K562 (cell line): ENCODE measurements around the gene ADNP. TPM values are rescaled to one million over a fixed set of nuclear protein-coding genes. Genes with fewer than 3 reads are reported as not detected.
A peak's percentile ranks its signal among the peaks of the same experiment; 100 is the strongest.

ENCODE experiments used
- ARID1B ChIP-seq: fragments of 450-650 bp; IDR thresholded peaks from 2 replicates; pipeline ENCODE4 v1.6.1; 2016; ENCODE audit warnings: antibody characterized with exemption, mild to moderate bottlenecking, inconsistent platforms
- CBFA2T3 ChIP-seq: fragments of 450-650 bp; IDR thresholded peaks from 2 replicates; pipeline ENCODE4 v1.6.1; 2017
- CBX1 ChIP-seq: sonication (generic); IDR thresholded peaks from 2 replicates; pipeline ENCODE4 v1.6.1; 2016; ENCODE audit warnings: antibody characterized with exemption, low read depth, mild to moderate bottlenecking
- CREM ChIP-seq: IDR thresholded peaks from 2 replicates; pipeline ENCODE4 v1.6.1; 2014; ENCODE audit warnings: antibody characterized with exemption, low read depth
- ETV5 ChIP-seq: sonication (generic); formaldehyde crosslinking; IDR thresholded peaks from 2 replicates; pipeline ENCODE4 v1.4.0; 2020; ENCODE audit warnings: low read depth, mild to moderate bottlenecking, missing genetic modification reagents
- HDAC2 ChIP-seq: fragments of 450-650 bp; IDR thresholded peaks from 2 replicates; pipeline ENCODE4 v1.6.1; 2016; ENCODE audit warnings: mild to moderate bottlenecking
- JUN ChIP-seq, 2 experiments: sonication (generic) in 1 of 2; formaldehyde crosslinking in 1 of 2; IDR thresholded peaks; 2 replicates each; pipeline versions ENCODE4 v1.6.1 to v1.8.0; 2012 to 2022; ENCODE audit warnings: borderline replicate concordance in 2 of 2, mild to moderate bottlenecking in 2 of 2, improper control_type of control experiment in 1 of 2, low read depth in 1 of 2, low read length in 1 of 2, missing genetic modification reagents in 1 of 2
- KLF6 ChIP-seq: fragments of 250-450 bp; sonication (Bioruptor Pico); IDR thresholded peaks from 2 replicates; pipeline ENCODE4 v1.4.0; 2020; ENCODE audit warnings: mild to moderate bottlenecking, moderate library complexity, borderline replicate concordance
- MED1 ChIP-seq: sonication (generic); formaldehyde crosslinking; IDR thresholded peaks from 2 replicates; pipeline ENCODE4 v1.8.1; 2023; ENCODE audit warnings: missing genetic modification reagents, borderline replicate concordance
- NR1H2 ChIP-seq: sonication (generic); formaldehyde crosslinking; IDR thresholded peaks from 2 replicates; pipeline ENCODE4 v1.4.0; 2020; ENCODE audit warnings: mild to moderate bottlenecking, missing genetic modification reagents
- PCBP2 ChIP-seq: fragments of 200-400 bp; formaldehyde crosslinking; IDR thresholded peaks from 2 replicates; pipeline ENCODE4 v1.6.1; 2018; ENCODE audit warnings: low read length, low read depth, mild to moderate bottlenecking, moderate library complexity; ENCODE audit not compliant: poor library complexity, severe bottlenecking
- POLR2H ChIP-seq: IDR thresholded peaks from 2 replicates; pipeline ENCODE4 v1.6.1; 2016; ENCODE audit warnings: missing genetic modification characterization, low read depth, mild to moderate bottlenecking, control low read depth, missing compliant biosample characterization, moderate library complexity
- RHOXF2B ChIP-seq: fragments of 250-450 bp; sonication (Bioruptor Pico); conservative IDR thresholded peaks from 2 replicates; pipeline ENCODE4 v1.5.1; 2021
- SOX6 ChIP-seq: fragments of 450-650 bp; IDR thresholded peaks from 2 replicates; pipeline ENCODE4 v1.6.1; 2014; ENCODE audit warnings: mild to moderate bottlenecking
- TAF9B ChIP-seq: fragments of 450-650 bp; IDR thresholded peaks from 2 replicates; pipeline ENCODE4 v1.6.1; 2018; ENCODE audit warnings: mild to moderate bottlenecking; ENCODE audit not compliant: partially characterized antibody
- TBP ChIP-seq: optimal IDR thresholded peaks from 2 replicates; pipeline ENCODE3; 2011; ENCODE audit warnings: low read depth, low read length, improper control_type of control experiment
- ZFX ChIP-seq: sonication (generic); formaldehyde crosslinking; IDR thresholded peaks from 2 replicates; pipeline ENCODE4 v1.8.0; 2022; ENCODE audit warnings: mild to moderate bottlenecking, missing genetic modification reagents, moderate library complexity
- ZNF165 ChIP-seq: fragments of 250-450 bp; sonication (Bioruptor Pico); IDR thresholded peaks from 2 replicates; pipeline ENCODE4 v1.4.0; 2020; ENCODE audit warnings: borderline replicate concordance
- ZNF41 ChIP-seq: fragments of 250-450 bp; sonication (Bioruptor Pico); conservative IDR thresholded peaks from 2 replicates; pipeline ENCODE4 v1.4.0; 2020; ENCODE audit warnings: mild to moderate bottlenecking
- ZNF445 ChIP-seq: fragments of 250-450 bp; sonication (Bioruptor Pico); IDR thresholded peaks from 2 replicates; pipeline ENCODE4 v1.4.0; 2020; ENCODE audit warnings: low read depth, mild to moderate bottlenecking, moderate library complexity
- ZNF79 ChIP-seq: fragments of 250-450 bp; sonication (Bioruptor Pico); IDR thresholded peaks from 2 replicates; pipeline ENCODE4 v1.4.0; 2020; ENCODE audit warnings: low read depth, mild to moderate bottlenecking, moderate library complexity
- polyA plus RNA-seq, 8 experiments: library from polyadenylated mRNA; depleted of rRNA in 4 of 8; stranded (reverse) in 5 of 8; unstranded in 3 of 8; fragments of >200 nt; fragmentation: Nextera tagmentation in 2 of 8; fragmentation: Illumina TruSeq in 1 of 8; extraction: Ambion mirVana in 2 of 8; extraction: Trizol in 1 of 8; gene quantifications; 2 replicates each; pipeline versions ENCODE4 v1.2.1 to v1.2.3, GENCODE V29; 2011 to 2014; ENCODE audit warnings: inconsistent platforms in 1 of 8, missing spikeins in 1 of 8
- total RNA-seq, 7 experiments: library from RNA; depleted of rRNA in 6 of 7; stranded (reverse); fragments of >200 nt in 6 of 7; fragmentation: Illumina TruSeq in 2 of 7; extraction: Trizol in 2 of 7; gene quantifications; 2 replicates each; pipeline versions ENCODE4 v1.2.1 to v1.2.3, GENCODE V29; 2011 to 2021; ENCODE audit warnings: low replicate concordance in 1 of 7
- TF ChIP-seq, protein P1 (sequence below): fragments of 450-650 bp; conservative IDR thresholded peaks from 2 replicates; pipeline ENCODE4 v1.6.1; 2016; ENCODE audit warnings: missing genetic modification characterization, low read depth, mild to moderate bottlenecking, control low read depth, missing compliant biosample characterization
- TF ChIP-seq, protein P2 (sequence below): fragments of 250-450 bp; sonication (Bioruptor Pico); IDR thresholded peaks from 2 replicates; pipeline ENCODE4 v1.4.0; 2020; ENCODE audit warnings: borderline replicate concordance
- TF ChIP-seq, protein P3 (sequence below): fragments of 450-650 bp; IDR thresholded peaks from 2 replicates; pipeline ENCODE4 v1.6.1; 2016; ENCODE audit warnings: mild to moderate bottlenecking

The ADNP gene
- total and polyA plus RNA-seq, 9 of the 15 experiments (the other 6 are each of a cell fraction or from before 2014, with no cell fraction given), result 17.8 to 59.9 (median 25.3) TPM

DNA sequence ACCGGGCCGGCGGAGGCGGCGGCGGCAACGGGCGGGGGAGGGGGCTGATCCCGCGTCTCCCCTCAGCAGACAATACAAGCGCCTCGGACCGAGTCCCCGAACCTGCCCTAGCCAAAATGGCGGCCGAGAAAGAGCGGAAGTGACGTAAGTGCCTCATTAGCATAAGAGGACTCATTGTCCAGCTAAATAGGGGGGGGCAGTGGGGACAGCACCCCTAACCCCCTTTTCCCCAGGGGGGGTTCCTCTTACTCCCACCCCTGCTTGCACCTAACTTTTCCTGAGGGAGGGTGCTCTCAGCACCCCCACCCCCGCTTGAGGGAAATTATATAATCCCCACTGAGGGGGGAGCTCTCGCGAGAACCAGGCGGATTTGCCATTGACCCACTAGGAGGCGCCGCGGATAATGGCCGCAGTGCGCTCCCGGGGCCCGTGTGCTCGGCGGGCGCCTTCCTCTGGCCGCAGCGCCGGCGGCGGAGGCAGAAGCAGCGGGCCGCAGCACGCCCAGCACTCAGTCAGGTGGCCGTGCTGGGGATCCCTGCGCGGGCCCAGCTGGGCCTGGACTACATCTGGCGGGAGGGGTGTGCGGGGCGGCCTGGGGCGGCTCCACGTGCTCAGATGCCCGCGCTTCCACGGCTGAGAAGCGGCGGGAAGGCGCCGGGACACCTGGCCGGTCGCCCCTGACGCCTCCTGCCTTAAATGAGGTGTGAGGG is at the start of gene ADNP (continued):
- TF ChIP-seq KLF6 (CRISPR knock-in tag), result 0 out of 2 replicates have a peak, but pooled peaks have one; percentile 24
- peak; percentile 96 for TF ChIP-seq CBX1
- TF ChIP-seq ZNF165 (CRISPR knock-in tag), result no peak; the same call in 1 of the 2 replicates
- peak; percentile 96 for TF ChIP-seq ZFX
- TF ChIP-seq MED1 (CRISPR knock-in tag), result no peak
- TF ChIP-seq, protein P1, sequence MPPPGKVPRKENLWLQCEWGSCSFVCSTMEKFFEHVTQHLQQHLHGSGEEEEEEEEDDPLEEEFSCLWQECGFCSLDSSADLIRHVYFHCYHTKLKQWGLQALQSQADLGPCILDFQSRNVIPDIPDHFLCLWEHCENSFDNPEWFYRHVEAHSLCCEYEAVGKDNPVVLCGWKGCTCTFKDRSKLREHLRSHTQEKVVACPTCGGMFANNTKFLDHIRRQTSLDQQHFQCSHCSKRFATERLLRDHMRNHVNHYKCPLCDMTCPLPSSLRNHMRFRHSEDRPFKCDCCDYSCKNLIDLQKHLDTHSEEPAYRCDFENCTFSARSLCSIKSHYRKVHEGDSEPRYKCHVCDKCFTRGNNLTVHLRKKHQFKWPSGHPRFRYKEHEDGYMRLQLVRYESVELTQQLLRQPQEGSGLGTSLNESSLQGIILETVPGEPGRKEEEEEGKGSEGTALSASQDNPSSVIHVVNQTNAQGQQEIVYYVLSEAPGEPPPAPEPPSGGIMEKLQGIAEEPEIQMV, result no peak
- peak; percentile 76; the same call in 1 of the 2 replicates for TF ChIP-seq ETV5
- TF ChIP-seq, protein P2, sequence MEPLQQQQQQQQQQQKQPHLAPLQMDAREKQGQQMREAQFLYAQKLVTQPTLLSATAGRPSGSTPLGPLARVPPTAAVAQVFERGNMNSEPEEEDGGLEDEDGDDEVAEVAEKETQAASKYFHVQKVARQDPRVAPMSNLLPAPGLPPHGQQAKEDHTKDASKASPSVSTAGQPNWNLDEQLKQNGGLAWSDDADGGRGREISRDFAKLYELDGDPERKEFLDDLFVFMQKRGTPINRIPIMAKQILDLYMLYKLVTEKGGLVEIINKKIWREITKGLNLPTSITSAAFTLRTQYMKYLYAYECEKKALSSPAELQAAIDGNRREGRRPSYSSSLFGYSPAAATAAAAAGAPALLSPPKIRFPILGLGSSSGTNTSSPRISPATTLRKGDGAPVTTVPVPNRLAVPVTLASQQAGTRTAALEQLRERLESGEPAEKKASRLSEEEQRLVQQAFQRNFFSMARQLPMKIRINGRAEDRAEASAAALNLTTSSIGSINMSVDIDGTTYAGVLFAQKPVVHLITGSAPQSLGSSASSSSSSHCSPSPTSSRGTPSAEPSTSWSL, result no peak
- TF ChIP-seq TAF9B, result peak; percentile 83
- TF ChIP-seq JUN (IDR thresholded peaks at IDR 0.05; ENCODE audit: borderline replicate concordance, low read depth, low read length), result peak; percentile 70; the same call in 1 of the 2 replicates
- no peak for TF ChIP-seq JUN (CRISPR knock-in tag; IDR thresholded peaks at IDR 0.05; ENCODE audit: borderline replicate concordance)
- peak; percentile 95 for TF ChIP-seq TBP
- TF ChIP-seq PCBP2, result no peak
- TF ChIP-seq RHOXF2B, result no peak
- no peak for TF ChIP-seq ZNF41 (CRISPR knock-in tag)
- peak; percentile 75 for TF ChIP-seq POLR2H (tag)
- peak; percentile 80; the same call in 1 of the 2 replicates for TF ChIP-seq SOX6
- peak; percentile 90 for TF ChIP-seq CREM
- TF ChIP-seq, protein P3, sequence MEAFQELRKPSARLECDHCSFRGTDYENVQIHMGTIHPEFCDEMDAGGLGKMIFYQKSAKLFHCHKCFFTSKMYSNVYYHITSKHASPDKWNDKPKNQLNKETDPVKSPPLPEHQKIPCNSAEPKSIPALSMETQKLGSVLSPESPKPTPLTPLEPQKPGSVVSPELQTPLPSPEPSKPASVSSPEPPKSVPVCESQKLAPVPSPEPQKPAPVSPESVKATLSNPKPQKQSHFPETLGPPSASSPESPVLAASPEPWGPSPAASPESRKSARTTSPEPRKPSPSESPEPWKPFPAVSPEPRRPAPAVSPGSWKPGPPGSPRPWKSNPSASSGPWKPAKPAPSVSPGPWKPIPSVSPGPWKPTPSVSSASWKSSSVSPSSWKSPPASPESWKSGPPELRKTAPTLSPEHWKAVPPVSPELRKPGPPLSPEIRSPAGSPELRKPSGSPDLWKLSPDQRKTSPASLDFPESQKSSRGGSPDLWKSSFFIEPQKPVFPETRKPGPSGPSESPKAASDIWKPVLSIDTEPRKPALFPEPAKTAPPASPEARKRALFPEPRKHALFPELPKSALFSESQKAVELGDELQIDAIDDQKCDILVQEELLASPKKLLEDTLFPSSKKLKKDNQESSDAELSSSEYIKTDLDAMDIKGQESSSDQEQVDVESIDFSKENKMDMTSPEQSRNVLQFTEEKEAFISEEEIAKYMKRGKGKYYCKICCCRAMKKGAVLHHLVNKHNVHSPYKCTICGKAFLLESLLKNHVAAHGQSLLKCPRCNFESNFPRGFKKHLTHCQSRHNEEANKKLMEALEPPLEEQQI, result peak; percentile 61; the same call in 1 of the 2 replicates
- TF ChIP-seq ARID1B, result peak; percentile 41; the same call in 1 of the 2 replicates
- 0 out of 2 replicates have a peak, but pooled peaks have one; percentile 17 for TF ChIP-seq HDAC2
- TF ChIP-seq CBFA2T3, result peak; percentile 56
- no peak for TF ChIP-seq ZNF445 (CRISPR knock-in tag)
- no peak for TF ChIP-seq ZNF79 (CRISPR knock-in tag)
- peak; percentile 41; the same call in 1 of the 2 replicates for TF ChIP-seq NR1H2 (CRISPR knock-in tag)
